ENCODE measurements around the gene ANP32D.
"Not testable (repeated sequence)": the region's sequence is repeated elsewhere in the genome, so short reads cannot be mapped to it uniquely, and the experiment has no call there.

The ANP32D gene

DNA sequence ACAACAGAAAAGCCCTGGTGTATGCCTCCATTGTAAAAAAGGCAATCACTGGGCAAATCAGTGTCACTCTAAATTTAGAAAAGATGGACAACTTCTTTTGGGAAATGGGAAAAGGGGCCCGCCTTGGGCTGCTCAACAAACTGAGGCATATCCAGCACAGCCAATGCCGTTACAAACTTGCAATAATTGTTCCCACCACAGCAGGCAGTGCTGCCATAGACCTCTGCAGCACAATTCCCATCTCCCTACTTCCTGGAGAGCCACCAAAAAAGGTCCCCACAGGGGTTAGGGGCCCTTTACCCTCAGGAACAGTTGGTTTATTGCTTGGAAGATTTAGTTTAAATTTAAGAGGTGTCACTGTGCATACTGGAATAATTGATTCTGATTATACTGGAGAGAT lies 36.6 kb downstream of the ANP32D start:
- no peak for DNase-seq

DNA sequence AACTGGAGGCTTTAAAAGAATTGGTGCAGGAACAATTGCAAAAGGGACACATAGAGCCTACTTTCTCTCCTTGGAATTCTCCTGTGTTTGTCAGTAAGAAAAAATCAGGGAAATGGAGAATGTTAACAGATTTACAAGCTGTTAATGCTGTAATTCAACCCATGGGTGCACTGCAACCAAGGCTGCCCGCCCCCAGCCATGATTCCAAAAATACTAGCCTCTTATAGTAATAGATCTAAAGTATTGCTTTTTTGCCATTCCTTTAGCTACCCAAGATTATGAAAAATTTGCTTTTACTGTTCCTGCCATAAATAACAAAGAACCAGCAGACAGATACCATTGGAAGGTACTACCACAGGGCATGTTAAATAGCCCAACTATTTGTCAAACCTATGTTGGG lies 37.8 kb downstream of the ANP32D start:
- no peak for DNase-seq

GRCh38 chr12:48512855-48513254 lies 40.5 kb downstream of the ANP32D start:
- no peak for DNase-seq

GRCh38 chr12:48514728-48515127 lies 42.4 kb downstream of the ANP32D start:
- DNase-seq, result no peak

GRCh38 chr12:48520381-48520780 lies 48.0 kb downstream of the ANP32D start:
- DNase-seq, result not testable (repeated sequence)
